Psoas muscle (tissue), 8 donors: ENCODE data around the gene ZNF292. TPM values are rescaled to one million over a fixed set of nuclear protein-coding genes. Genes with fewer than 3 reads are reported as not detected.

Experiments
- ATAC-seq, 4 donors: fragments of 200-7000 bp; cut with Tn5 transposase; one replicate each; pipeline ENCODE4 v1.9.1; 2020; ENCODE audit warnings: moderate library complexity in 3 of 4, mild to moderate bottlenecking in 2 of 4
- DNase-seq, 2 donors: peaks; one replicate each; pipeline ENCODE4 v3.0.0-alpha.2; 2020
- H3K27ac ChIP-seq: fragments of 200-600 bp; one replicate; pipeline ENCODE4 v1.8.0; 2022
- H3K27me3 ChIP-seq, 3 donors: fragments of 200-600 bp in 1 of 3; one replicate each; pipeline versions ENCODE4 v1.6.1 to v1.8.0; 2013 to 2022; ENCODE audit warnings: low read length in 2 of 3, mild to moderate bottlenecking in 2 of 3, moderate library complexity in 1 of 3; ENCODE audit not compliant: insufficient read depth in 3 of 3
- H3K36me3 ChIP-seq, 2 donors: fragments of 200-600 bp in 1 of 2; one replicate each; pipeline versions ENCODE4 v1.6.1 to v1.8.0; 2013 to 2022; ENCODE audit warnings: low read depth in 1 of 2, mild to moderate bottlenecking in 1 of 2, moderate library complexity in 1 of 2; ENCODE audit not compliant: insufficient read depth in 1 of 2
- H3K4me1 ChIP-seq: fragments of 200-600 bp; one replicate; pipeline ENCODE4 v1.8.0; 2022
- H3K4me3 ChIP-seq: fragments of 200-600 bp; one replicate; pipeline ENCODE4 v1.8.0; 2022; ENCODE audit warnings: mild to moderate bottlenecking
- H3K9me3 ChIP-seq: fragments of 200-600 bp; one replicate; pipeline ENCODE4 v1.8.0; 2022
- CTCF ChIP-seq: fragments of 200-600 bp; IDR thresholded peaks from one replicate; pipeline ENCODE4 v1.8.0; 2022; ENCODE audit warnings: antibody characterized with exemption
- WGBS, 3 donors: extraction: QIAGEN DNeasy Blood & Tissue Kit; methylation state at CpG; one replicate each; pipeline versions ENCODE4 v1.1.6 to v1.1.7; 2013; 5-methylcytosine and 5-hydroxymethylcytosine counted together
- intact Hi-C, 2 donors: fragments of 100-400 bp; cut with DNase I; formaldehyde crosslinking; loops; one replicate each; pipeline versions ENCODE4 v1.11.0 to v1.14.2; 2022
- polyA plus RNA-seq, 3 donors: library from polyadenylated mRNA; stranded (reverse); fragments of 200-250 nt; gene quantifications; one replicate each; pipeline ENCODE4 v1.2.3, GENCODE V29; 2013
- total RNA-seq, 4 donors: library from RNA; stranded (reverse); fragmentation: NEBNext Ultra II Directional in 2 of 4; extraction: Animal tissue kit (Norgen Biotek cat#: 25700) in 2 of 4; gene quantifications; one replicate each; pipeline versions ENCODE4 v1.2.1 to v1.2.4, GENCODE V29; 2021 to 2023
- donor health status: healthy with polysubstance abuse.
- donor health status: DM: no; HTN: no; CAD: no; lungs with moderate emphysema.
- donor health status: Bipolar disorder and iron deficiency.
- donor health status: healthy.
- donor health status: DM: yes; HTN: yes; CAD: no.
- donor health status: DM: no; HTN: no; CAD: no.
- donor health status: DM: no; HTN: no; CAD: no.
- donor health status: DM: yes; HTN: yes; CAD: no.

Gene ZNF292
- total and polyA plus RNA-seq, 7 donors: 1.9 to 21.3 (median 16.7) TPM

GRCh38 chr6:87259791-87260190, 104.4 kb downstream of the ZNF292 start:
- 97 to 98% (median 98%) methylated on average over 7 of the region's 7 CpGs for WGBS, 3 donors
- intact Hi-C loops: no loop called here
- Histone ChIP-seq H3K27ac (no peak overlapping the region), H3K4me1 (no peaks in the 10 kb centered on the region), H3K4me3 (no peak overlapping the region), H3K36me3 (peaks cover 0 to 41% of the 10 kb centered on the region in 2 donors), H3K27me3 (no peaks in the 10 kb centered on the region), H3K9me3 (no peaks in the 10 kb centered on the region)
- ATAC-seq: no peak
- DNase-seq: no peak
- no peak for TF ChIP-seq CTCF

GRCh38 chr6:87261534-87261933, 106.2 kb downstream of the ZNF292 start:
- intact Hi-C loops: no loop called here
- peaks cover 0 to 23% of the 10 kb centered on the region in 2 donors for H3K36me3 ChIP-seq
- H3K9me3 ChIP-seq: no peaks in the 10 kb centered on the region
- no peak for TF ChIP-seq CTCF
- H3K4me3 ChIP-seq: no peak overlapping the region
- no peak for ATAC-seq
- no peak overlapping the region for H3K27ac ChIP-seq
- no peaks in the 10 kb centered on the region for H3K27me3 ChIP-seq
- 84 to 85% (median 84%) methylated on average over 3 of the region's 3 CpGs for WGBS, 3 donors
- no peaks in the 10 kb centered on the region for H3K4me1 ChIP-seq
- DNase-seq: no peak

- H3K4me1 ChIP-seq: no peaks in the 10 kb centered on the region
- no peak for DNase-seq
- no peaks in the 10 kb centered on the region for H3K9me3 ChIP-seq
- intact Hi-C loops: no loop called here
- H3K27me3 ChIP-seq: no peaks in the 10 kb centered on the region
- 98% methylated on average over 2 of the region's 2 CpGs for WGBS, 3 donors
- no peak overlapping the region for H3K4me3 ChIP-seq
- no peak overlapping the region for H3K27ac ChIP-seq
- H3K36me3 ChIP-seq: peaks cover 0 to 5% of the 10 kb centered on the region in 2 donors
- ATAC-seq: no peak
- TF ChIP-seq CTCF: no peak
Observed at GRCh38 chr6:87264481-87264880, 109.1 kb downstream of the ZNF292 start.

- 88 to 91% (median 89%) methylated on average over 7 of the region's 7 CpGs for WGBS, 3 donors
- Histone ChIP-seq H3K4me3 (no peak overlapping the region), H3K36me3 (no peaks in the 10 kb centered on the region), H3K27ac (no peak overlapping the region), H3K4me1 (no peaks in the 10 kb centered on the region), H3K9me3 (no peaks in the 10 kb centered on the region), H3K27me3 (no peaks in the 10 kb centered on the region)
- ATAC-seq (no peak), DNase-seq (no peak)
- intact Hi-C loops: no loop called here
- TF ChIP-seq CTCF: no peak
Observed at GRCh38 chr6:87274660-87275274, 119.4 kb downstream of the ZNF292 start.

- Histone ChIP-seq H3K9me3 (no peaks in the 10 kb centered on the region), H3K27ac (no peak overlapping the region), H3K36me3 (no peaks in the 10 kb centered on the region), H3K4me3 (no peak overlapping the region), H3K4me1 (no peaks in the 10 kb centered on the region), H3K27me3 (no peaks in the 10 kb centered on the region)
- TF ChIP-seq CTCF: no peak
- intact Hi-C loops: no loop called here
- DNase-seq (no peak), ATAC-seq (no peak)
- WGBS, 3 donors: 78 to 85% (median 83%) methylated on average over 1 of the region's 1 CpG
Observed at GRCh38 chr6:87276624-87277023, 121.3 kb downstream of the ZNF292 start.
